Mammary epithelial cell (primary cell): ENCODE data around the gene GSTM4.

Experiments
- EZH2 ChIP-seq: IDR thresholded peaks from 2 replicates; pipeline ENCODE4 v1.6.1; 2012; ENCODE audit warnings: low read length, inconsistent platforms, borderline replicate concordance
- TF ChIP-seq, protein P1 (sequence below), 2 donors: IDR thresholded peaks in 1 of 2; conservative IDR thresholded peaks in 1 of 2; 2 replicates each; pipeline ENCODE4 v1.5.1; 2011 to 2012; ENCODE audit warnings: inconsistent platforms in 2 of 2, low read length in 2 of 2, mild to moderate bottlenecking in 2 of 2, control low read depth in 1 of 2, low read depth in 1 of 2; ENCODE audit not compliant: insufficient read depth in 1 of 2; ENCODE audit errors: extremely low read depth in 1 of 2

DNA sequence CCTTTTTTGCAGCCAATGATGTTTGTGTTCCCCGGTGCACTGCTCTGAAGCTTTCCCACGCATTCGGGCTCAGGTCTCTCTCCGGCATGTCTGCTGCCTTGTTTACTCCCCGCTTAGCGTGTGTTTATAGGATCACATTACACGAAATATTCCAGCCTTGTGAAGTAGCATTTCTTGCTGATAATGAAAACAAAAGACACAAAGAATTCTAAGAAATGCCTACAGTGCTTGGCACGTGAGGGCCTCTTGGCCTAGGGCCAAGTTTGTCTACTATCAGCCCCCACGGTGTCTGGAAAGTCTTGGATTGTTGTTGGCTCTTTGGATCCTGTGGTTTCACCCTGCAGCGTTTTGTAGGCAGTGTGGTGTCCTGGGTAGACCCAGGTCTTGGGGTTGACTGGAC lies 11.2 kb upstream of the GSTM4 start:
- TF ChIP-seq, protein P1, sequence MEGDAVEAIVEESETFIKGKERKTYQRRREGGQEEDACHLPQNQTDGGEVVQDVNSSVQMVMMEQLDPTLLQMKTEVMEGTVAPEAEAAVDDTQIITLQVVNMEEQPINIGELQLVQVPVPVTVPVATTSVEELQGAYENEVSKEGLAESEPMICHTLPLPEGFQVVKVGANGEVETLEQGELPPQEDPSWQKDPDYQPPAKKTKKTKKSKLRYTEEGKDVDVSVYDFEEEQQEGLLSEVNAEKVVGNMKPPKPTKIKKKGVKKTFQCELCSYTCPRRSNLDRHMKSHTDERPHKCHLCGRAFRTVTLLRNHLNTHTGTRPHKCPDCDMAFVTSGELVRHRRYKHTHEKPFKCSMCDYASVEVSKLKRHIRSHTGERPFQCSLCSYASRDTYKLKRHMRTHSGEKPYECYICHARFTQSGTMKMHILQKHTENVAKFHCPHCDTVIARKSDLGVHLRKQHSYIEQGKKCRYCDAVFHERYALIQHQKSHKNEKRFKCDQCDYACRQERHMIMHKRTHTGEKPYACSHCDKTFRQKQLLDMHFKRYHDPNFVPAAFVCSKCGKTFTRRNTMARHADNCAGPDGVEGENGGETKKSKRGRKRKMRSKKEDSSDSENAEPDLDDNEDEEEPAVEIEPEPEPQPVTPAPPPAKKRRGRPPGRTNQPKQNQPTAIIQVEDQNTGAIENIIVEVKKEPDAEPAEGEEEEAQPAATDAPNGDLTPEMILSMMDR (conservative IDR thresholded peaks at IDR 0.05 in 1 of 2, IDR thresholded peaks at IDR 0.05 in 1 of 2; ENCODE audit: extremely low read depth in 1 of 2, insufficient read depth in 1 of 2, low read depth in 1 of 2, low read length in 2 of 2) = no peak
- TF ChIP-seq EZH2 = no peak
